B cell (primary cell): Measurements from ENCODE around the gene GUCY1B1. TPM values are rescaled to one million over a fixed set of nuclear protein-coding genes. Genes with fewer than 3 reads are reported as not detected.
A peak's percentile ranks its signal among the peaks of the same experiment; 100 is the strongest.

ENCODE experiments used
- ATAC-seq: fragments of 200-7000 bp; cut with Tn5 transposase; one replicate; pipeline ENCODE4 v1.10.0; 2021; ENCODE audit warnings: low read depth, mild to moderate bottlenecking, moderate number of reproducible peaks, moderate library complexity
- CTCF ChIA-PET: fragments of 350-600 bp; sonication (Branson Sonifier 250); formaldehyde crosslinking; loops from one replicate; lab custom pipeline; 2021; ENCODE audit warnings: antibody characterized with exemption, inconsistent platforms; lab: Charles Lee
- POLR2A ChIA-PET: fragments of 350-600 bp; sonication (Branson Sonifier 250); formaldehyde crosslinking; loops from one replicate; lab custom pipeline; 2021; ENCODE audit warnings: antibody characterized with exemption; lab: Charles Lee
- DNase-seq: peaks from one replicate; pipeline ENCODE4 v3.0.0; 2013
- H2AFZ ChIP-seq: 2 replicates; pipeline ENCODE4 v1.6.1; 2012; ENCODE audit warnings: mild to moderate bottlenecking, low read depth, low read length; ENCODE audit not compliant: insufficient read depth, poor library complexity, severe bottlenecking
- H3K27ac ChIP-seq, 2 donors: 1 replicate in 1 of 2; 2 replicates in 1 of 2; pipeline ENCODE4 v1.5.1; 2012 to 2013; ENCODE audit warnings: low read length in 2 of 2, mild to moderate bottlenecking in 2 of 2, moderate library complexity in 1 of 2
- H3K27me3 ChIP-seq, 4 experiments: fragments of 200-600 bp in 1 of 4; sonication (generic) in 1 of 4; replicated peaks in 1 of 4; 1 replicate in 2 of 4; 2 replicates in 2 of 4; pipeline versions ENCODE4 v1.6.1 to v1.7.0; 2013 to 2016; ENCODE audit warnings: low read length in 3 of 4, mild to moderate bottlenecking in 2 of 4, mixed read lengths in 1 of 4, moderate library complexity in 1 of 4; ENCODE audit not compliant: insufficient read depth in 4 of 4, control insufficient read depth in 3 of 4; ENCODE audit errors: control extremely low read depth in 1 of 4
- H3K36me3 ChIP-seq, 2 experiments: replicated peaks in 1 of 2; 1 replicate in 1 of 2; 2 replicates in 1 of 2; pipeline versions ENCODE4 v1.6.1 to v1.7.1; 2013; ENCODE audit warnings: low read length in 1 of 2; ENCODE audit not compliant: insufficient read depth in 2 of 2, control insufficient read depth in 1 of 2; ENCODE audit errors: control extremely low read depth in 1 of 2, extremely low read depth in 1 of 2
- H3K4me1 ChIP-seq, 2 donors: fragments of 200-600 bp in 1 of 2; sonication (generic) in 1 of 2; 1 replicate in 1 of 2; 2 replicates in 1 of 2; pipeline versions ENCODE4 v1.5.1 to v1.6.1; 2013 to 2017; ENCODE audit warnings: low read length in 2 of 2; ENCODE audit not compliant: control insufficient read depth in 2 of 2, insufficient read depth in 2 of 2
- H3K4me2 ChIP-seq: replicated peaks from 2 replicates; pipeline ENCODE3; 2012; ENCODE audit warnings: mild to moderate bottlenecking, low read depth, low read length; ENCODE audit not compliant: poor library complexity, severe bottlenecking
- H3K4me3 ChIP-seq, 5 experiments: fragments of 200-600 bp in 1 of 5; sonication (generic) in 1 of 5; 1 replicate in 3 of 5; 2 replicates in 2 of 5; pipeline versions ENCODE4 v1.5.1 to v1.7.0; 2011 to 2016; ENCODE audit warnings: low read length in 4 of 5, mild to moderate bottlenecking in 4 of 5, low read depth in 2 of 5, control low read depth in 1 of 5, moderate library complexity in 1 of 5; ENCODE audit not compliant: insufficient read depth in 1 of 5; ENCODE audit errors: control extremely low read depth in 1 of 5, extremely low read depth in 1 of 5
- H3K79me2 ChIP-seq: fragments of 200-600 bp; sonication (generic); one replicate; pipeline ENCODE4 v1.6.0; 2016; ENCODE audit warnings: low read length; ENCODE audit not compliant: control insufficient read depth, insufficient read depth
- H3K9ac ChIP-seq: fragments of 200-600 bp; sonication (generic); 2 replicates; pipeline ENCODE4 v1.6.1; 2017; ENCODE audit warnings: mild to moderate bottlenecking, low read length, moderate library complexity
- H3K9me3 ChIP-seq, 3 donors: one replicate each; pipeline versions ENCODE4 v1.6.1 to v1.7.1; 2013; ENCODE audit warnings: low read length in 2 of 3; ENCODE audit not compliant: control insufficient read depth in 2 of 3, insufficient read depth in 1 of 3; ENCODE audit errors: control extremely low read depth in 1 of 3
- H4K20me1 ChIP-seq: 2 replicates; pipeline ENCODE4 v1.6.0; 2012; ENCODE audit warnings: mild to moderate bottlenecking, low read length; ENCODE audit not compliant: insufficient read depth, control insufficient read depth, poor library complexity, severe bottlenecking
- H3K27ac Mint-ChIP-seq: one replicate; pipeline ENCODE4 v1.8.0; 2021; ENCODE audit warnings: mixed read lengths
- H3K27me3 Mint-ChIP-seq: one replicate; pipeline ENCODE4 v1.8.0; 2021; ENCODE audit warnings: mixed read lengths
- H3K4me1 Mint-ChIP-seq: one replicate; pipeline ENCODE4 v1.8.0; 2021; ENCODE audit warnings: mixed read lengths
- H3K4me3 Mint-ChIP-seq: one replicate; pipeline ENCODE4 v1.8.0; 2021; ENCODE audit warnings: mixed read lengths
- H3K9me3 Mint-ChIP-seq: one replicate; pipeline ENCODE4 v1.8.0; 2022; ENCODE audit warnings: mixed read lengths; ENCODE audit not compliant: insufficient read depth
- CTCF ChIP-seq: fragments of 200-600 bp; IDR thresholded peaks from one replicate; pipeline ENCODE4 v1.8.0; 2022; ENCODE audit warnings: antibody characterized with exemption, mild to moderate bottlenecking
- EZH2 ChIP-seq: IDR thresholded peaks from 2 replicates; pipeline ENCODE4 v1.6.1; 2012; ENCODE audit warnings: borderline replicate concordance, low read depth, mild to moderate bottlenecking, moderate library complexity, low read length; ENCODE audit not compliant: insufficient read depth, poor library complexity, severe bottlenecking
- WGBS: methylation state at CpG from one replicate; pipeline ENCODE4 v1.1.5; 2013; ENCODE audit warnings: missing lambda C conversion rate; ENCODE audit not compliant: insufficient coverage; 5-methylcytosine and 5-hydroxymethylcytosine counted together
- intact Hi-C: fragments of 100-400 bp; cut with micrococcal nuclease; formaldehyde crosslinking; loops from one replicate; pipeline ENCODE4 v1.10.0; 2022
- polyA plus RNA-seq: library from polyadenylated mRNA; depleted of rRNA; stranded (reverse); fragments of >200 nt; gene quantifications from 2 replicates; pipeline ENCODE4 v1.2.3, GENCODE V29; 2012
- total RNA-seq, 2 donors: library from RNA; stranded (reverse); fragments of 120-200 nt in 1 of 2; gene quantifications; 1 replicate in 1 of 2; 2 replicates in 1 of 2; pipeline versions ENCODE4 v1.2.3 to v1.2.4, GENCODE V29; 2013 to 2022

GUCY1B1 gene
- total and polyA plus RNA-seq, 2 donors (not counting 1 experiment from before 2014, with no cell fraction given): 0.09 to 0.10 TPM

GRCh38 chr4:155759372-155760252 is 791 bp downstream of the GUCY1B1 start:
- peak overlapping the region; percentile 71 for H3K9ac ChIP-seq

More at GRCh38 chr4:155759372-155760252, 791 bp downstream of the GUCY1B1 start:
- CTCF ChIA-PET: no interaction called here
- Mint-ChIP-seq H3K4me1 (peaks cover 10% of the 10 kb centered on the region), H3K4me3 (peak overlapping the region; percentile 82), H3K9me3 (no peaks in the 10 kb centered on the region), H3K27me3 (peaks cover 24% of the 10 kb centered on the region), H3K27ac (no peak overlapping the region)
- peaks cover 0 to 5% (median 2%) of the 10 kb centered on the region in 4 experiments for H3K27me3 ChIP-seq
- no peaks in the 10 kb centered on the region for H4K20me1 ChIP-seq
- no peak for TF ChIP-seq EZH2
- no peak for TF ChIP-seq CTCF
- H3K4me3 ChIP-seq: peak overlapping the region; percentile 53 to 67 (median 65)
- H3K79me2 ChIP-seq: no peaks in the 10 kb centered on the region
- peak overlapping the region; percentile 90 for H2AFZ ChIP-seq
- no peaks in the 10 kb centered on the region for H3K36me3 ChIP-seq
- 2% methylated on average over 74 of the region's 77 CpGs for WGBS
- H3K27ac ChIP-seq: peak overlapping the region in 1 of 2 donors; percentile 51
- H3K4me1 ChIP-seq: peaks cover 3 to 11% of the 10 kb centered on the region in 2 donors
- ATAC-seq (no peak), DNase-seq (peak; percentile 44)
- POLR2A ChIA-PET: no interaction called here
- peak overlapping the region; percentile 93 for H3K4me2 ChIP-seq
- intact Hi-C loops: loop anchor here (2.0 kb wide), 1 partner anchor 383 kb away; the partner anchor contains the start of gene MAP9
- peaks cover 0 to 1% (median 0%) of the 10 kb centered on the region in 3 donors for H3K9me3 ChIP-seq
